Measurements from ENCODE around the gene HES3.

HES3 gene

GRCh38 chr1:6279066-6279465 is 35.1 kb downstream of the HES3 start:
- Histone ChIP-seq H3K27ac (replicated peaks) (no peak overlapping the region), H3K4me3 (replicated peaks; ENCODE audit: insufficient read depth, low read length) (no peak overlapping the region), H3K27me3 (ENCODE audit: insufficient read depth, poor library complexity, severe bottlenecking) (no peaks in the 10 kb centered on the region)
- DNase-seq (ENCODE audit: low read depth in 1 of 2, low spot score in 1 of 2): no peak
- TF ChIP-seq, protein P1, sequence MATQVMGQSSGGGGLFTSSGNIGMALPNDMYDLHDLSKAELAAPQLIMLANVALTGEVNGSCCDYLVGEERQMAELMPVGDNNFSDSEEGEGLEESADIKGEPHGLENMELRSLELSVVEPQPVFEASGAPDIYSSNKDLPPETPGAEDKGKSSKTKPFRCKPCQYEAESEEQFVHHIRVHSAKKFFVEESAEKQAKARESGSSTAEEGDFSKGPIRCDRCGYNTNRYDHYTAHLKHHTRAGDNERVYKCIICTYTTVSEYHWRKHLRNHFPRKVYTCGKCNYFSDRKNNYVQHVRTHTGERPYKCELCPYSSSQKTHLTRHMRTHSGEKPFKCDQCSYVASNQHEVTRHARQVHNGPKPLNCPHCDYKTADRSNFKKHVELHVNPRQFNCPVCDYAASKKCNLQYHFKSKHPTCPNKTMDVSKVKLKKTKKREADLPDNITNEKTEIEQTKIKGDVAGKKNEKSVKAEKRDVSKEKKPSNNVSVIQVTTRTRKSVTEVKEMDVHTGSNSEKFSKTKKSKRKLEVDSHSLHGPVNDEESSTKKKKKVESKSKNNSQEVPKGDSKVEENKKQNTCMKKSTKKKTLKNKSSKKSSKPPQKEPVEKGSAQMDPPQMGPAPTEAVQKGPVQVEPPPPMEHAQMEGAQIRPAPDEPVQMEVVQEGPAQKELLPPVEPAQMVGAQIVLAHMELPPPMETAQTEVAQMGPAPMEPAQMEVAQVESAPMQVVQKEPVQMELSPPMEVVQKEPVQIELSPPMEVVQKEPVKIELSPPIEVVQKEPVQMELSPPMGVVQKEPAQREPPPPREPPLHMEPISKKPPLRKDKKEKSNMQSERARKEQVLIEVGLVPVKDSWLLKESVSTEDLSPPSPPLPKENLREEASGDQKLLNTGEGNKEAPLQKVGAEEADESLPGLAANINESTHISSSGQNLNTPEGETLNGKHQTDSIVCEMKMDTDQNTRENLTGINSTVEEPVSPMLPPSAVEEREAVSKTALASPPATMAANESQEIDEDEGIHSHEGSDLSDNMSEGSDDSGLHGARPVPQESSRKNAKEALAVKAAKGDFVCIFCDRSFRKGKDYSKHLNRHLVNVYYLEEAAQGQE (IDR thresholded peaks at IDR 0.05; ENCODE audit: insufficient replicate concordance, low read depth): no peak
- TF ChIP-seq, protein P2, sequence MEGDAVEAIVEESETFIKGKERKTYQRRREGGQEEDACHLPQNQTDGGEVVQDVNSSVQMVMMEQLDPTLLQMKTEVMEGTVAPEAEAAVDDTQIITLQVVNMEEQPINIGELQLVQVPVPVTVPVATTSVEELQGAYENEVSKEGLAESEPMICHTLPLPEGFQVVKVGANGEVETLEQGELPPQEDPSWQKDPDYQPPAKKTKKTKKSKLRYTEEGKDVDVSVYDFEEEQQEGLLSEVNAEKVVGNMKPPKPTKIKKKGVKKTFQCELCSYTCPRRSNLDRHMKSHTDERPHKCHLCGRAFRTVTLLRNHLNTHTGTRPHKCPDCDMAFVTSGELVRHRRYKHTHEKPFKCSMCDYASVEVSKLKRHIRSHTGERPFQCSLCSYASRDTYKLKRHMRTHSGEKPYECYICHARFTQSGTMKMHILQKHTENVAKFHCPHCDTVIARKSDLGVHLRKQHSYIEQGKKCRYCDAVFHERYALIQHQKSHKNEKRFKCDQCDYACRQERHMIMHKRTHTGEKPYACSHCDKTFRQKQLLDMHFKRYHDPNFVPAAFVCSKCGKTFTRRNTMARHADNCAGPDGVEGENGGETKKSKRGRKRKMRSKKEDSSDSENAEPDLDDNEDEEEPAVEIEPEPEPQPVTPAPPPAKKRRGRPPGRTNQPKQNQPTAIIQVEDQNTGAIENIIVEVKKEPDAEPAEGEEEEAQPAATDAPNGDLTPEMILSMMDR (IDR thresholded peaks at IDR 0.05; ENCODE audit: insufficient read depth, low read length): no peak
- TF ChIP-seq GABPA (IDR thresholded peaks at IDR 0.05; ENCODE audit: low read depth) (no peak), POLR2AphosphoS5 (IDR thresholded peaks at IDR 0.05; ENCODE audit: low read depth) (no peak), SPI1 (IDR thresholded peaks at IDR 0.05; ENCODE audit: borderline replicate concordance, low read depth) (no peak)

GRCh38 chr1:6279613-6280383 is 35.8 kb downstream of the HES3 start:
- no peak for DNase-seq (ENCODE audit: low read depth in 1 of 2, low spot score in 1 of 2)
- no peaks in the 10 kb centered on the region for H3K27me3 ChIP-seq (ENCODE audit: insufficient read depth, poor library complexity, severe bottlenecking)
- TF ChIP-seq, protein P1 (IDR thresholded peaks at IDR 0.05; ENCODE audit: insufficient replicate concordance, low read depth): no peak
- TF ChIP-seq, protein P2 (IDR thresholded peaks at IDR 0.05; ENCODE audit: insufficient read depth, low read length): no peak
- TF ChIP-seq POLR2AphosphoS5 (IDR thresholded peaks at IDR 0.05; ENCODE audit: low read depth) (no peak), SPI1 (IDR thresholded peaks at IDR 0.05; ENCODE audit: borderline replicate concordance, low read depth) (no peak), GABPA (IDR thresholded peaks at IDR 0.05; ENCODE audit: low read depth) (no peak)
- H3K4me3 ChIP-seq (replicated peaks; ENCODE audit: insufficient read depth, low read length): no peak overlapping the region
- H3K27ac ChIP-seq (replicated peaks): no peak overlapping the region

- H3K4me3 ChIP-seq (replicated peaks; ENCODE audit: insufficient read depth, low read length): no peak overlapping the region
- no peak for TF ChIP-seq SPI1 (IDR thresholded peaks at IDR 0.05; ENCODE audit: borderline replicate concordance, low read depth)
- TF ChIP-seq GABPA (IDR thresholded peaks at IDR 0.05; ENCODE audit: low read depth): no peak
- TF ChIP-seq, protein P1 (IDR thresholded peaks at IDR 0.05; ENCODE audit: insufficient replicate concordance, low read depth): no peak
- TF ChIP-seq, protein P2 (IDR thresholded peaks at IDR 0.05; ENCODE audit: insufficient read depth, low read length): no peak
- TF ChIP-seq POLR2AphosphoS5 (IDR thresholded peaks at IDR 0.05; ENCODE audit: low read depth): no peak
- H3K27me3 ChIP-seq (ENCODE audit: insufficient read depth, poor library complexity, severe bottlenecking): no peaks in the 10 kb centered on the region
- no peak overlapping the region for H3K27ac ChIP-seq (replicated peaks)
- no peak for DNase-seq (ENCODE audit: low read depth in 1 of 2, low spot score in 1 of 2)
Observed at GRCh38 chr1:6280761-6281451, 36.9 kb downstream of the HES3 start.
